Suprapubic skin (tissue), 4 donors: ENCODE data around the gene CNIH3.

Experiments
- POLR2A ChIP-seq, 2 donors: fragments of 450-650 bp; IDR thresholded peaks; one replicate each; pipeline ENCODE4 v1.6.1; 2017; ENCODE audit warnings: antibody characterized with exemption in 2 of 2, mild to moderate bottlenecking in 2 of 2, moderate library complexity in 2 of 2
- POLR2AphosphoS5 ChIP-seq, 3 donors: sonication (generic); formaldehyde crosslinking; IDR thresholded peaks; one replicate each; pipeline ENCODE4 v1.6.1; 2017; ENCODE audit warnings: antibody characterized with exemption in 3 of 3
- TF ChIP-seq, protein P1 (sequence below), 2 donors: fragments of 200-600 bp in 1 of 2; fragments of 450-650 bp in 1 of 2; sonication (generic) in 1 of 2; IDR thresholded peaks; one replicate each; pipeline ENCODE4 v1.5.1; 2016 to 2019; ENCODE audit warnings: antibody characterized with exemption in 2 of 2, mild to moderate bottlenecking in 1 of 2, moderate library complexity in 1 of 2

GRCh38 chr1:224703702-224704101 is 87.6 kb downstream of the CNIH3 start:
- TF ChIP-seq POLR2A (IDR thresholded peaks at IDR 0.05), result no peak
- TF ChIP-seq POLR2AphosphoS5 (IDR thresholded peaks at IDR 0.05), result no peak
- TF ChIP-seq, protein P1, sequence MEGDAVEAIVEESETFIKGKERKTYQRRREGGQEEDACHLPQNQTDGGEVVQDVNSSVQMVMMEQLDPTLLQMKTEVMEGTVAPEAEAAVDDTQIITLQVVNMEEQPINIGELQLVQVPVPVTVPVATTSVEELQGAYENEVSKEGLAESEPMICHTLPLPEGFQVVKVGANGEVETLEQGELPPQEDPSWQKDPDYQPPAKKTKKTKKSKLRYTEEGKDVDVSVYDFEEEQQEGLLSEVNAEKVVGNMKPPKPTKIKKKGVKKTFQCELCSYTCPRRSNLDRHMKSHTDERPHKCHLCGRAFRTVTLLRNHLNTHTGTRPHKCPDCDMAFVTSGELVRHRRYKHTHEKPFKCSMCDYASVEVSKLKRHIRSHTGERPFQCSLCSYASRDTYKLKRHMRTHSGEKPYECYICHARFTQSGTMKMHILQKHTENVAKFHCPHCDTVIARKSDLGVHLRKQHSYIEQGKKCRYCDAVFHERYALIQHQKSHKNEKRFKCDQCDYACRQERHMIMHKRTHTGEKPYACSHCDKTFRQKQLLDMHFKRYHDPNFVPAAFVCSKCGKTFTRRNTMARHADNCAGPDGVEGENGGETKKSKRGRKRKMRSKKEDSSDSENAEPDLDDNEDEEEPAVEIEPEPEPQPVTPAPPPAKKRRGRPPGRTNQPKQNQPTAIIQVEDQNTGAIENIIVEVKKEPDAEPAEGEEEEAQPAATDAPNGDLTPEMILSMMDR (IDR thresholded peaks at IDR 0.05), result no peak
